Measurements from ENCODE around the gene FAM171A2.
"Not testable (repeated sequence)": the region's sequence is repeated elsewhere in the genome, so short reads cannot be mapped to it uniquely, and the experiment has no call there.

FAM171A2 gene

DNA sequence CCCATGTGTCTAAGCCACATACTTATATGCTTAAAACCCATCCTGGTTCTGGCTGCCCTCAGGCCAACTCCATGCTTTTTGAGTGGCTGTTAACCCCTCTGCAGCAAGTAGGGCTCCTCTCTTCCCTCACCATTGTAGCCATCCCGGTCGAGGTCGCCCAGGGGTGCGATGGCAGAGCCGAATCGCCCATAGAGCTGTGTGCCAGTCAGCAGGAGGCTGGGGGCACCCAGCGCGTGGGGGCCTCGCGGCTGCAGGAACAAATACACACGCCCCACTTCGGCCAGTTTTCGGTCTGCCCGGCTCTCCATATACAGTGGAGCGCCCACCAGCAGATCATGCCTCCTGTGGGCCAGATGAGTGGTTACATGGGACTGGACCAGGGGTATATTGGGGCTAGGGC is 19.7 kb upstream of the FAM171A2 start:
- DNase-seq = no peak

- DNase-seq = no peak
Observed at GRCh38 chr17:44382917-44383316, 19.3 kb upstream of the FAM171A2 start.

- DNase-seq = no peak
Observed at GRCh38 chr17:44381810-44382305, 18.2 kb upstream of the FAM171A2 start.

GRCh38 chr17:44380767-44381166 is 17.1 kb upstream of the FAM171A2 start:
- DNase-seq = no peak

- DNase-seq = no peak
Observed at GRCh38 chr17:44379887-44380286, 16.2 kb upstream of the FAM171A2 start.

- no peak for DNase-seq
Observed at GRCh38 chr17:44378171-44378705, 14.6 kb upstream of the FAM171A2 start.

DNA sequence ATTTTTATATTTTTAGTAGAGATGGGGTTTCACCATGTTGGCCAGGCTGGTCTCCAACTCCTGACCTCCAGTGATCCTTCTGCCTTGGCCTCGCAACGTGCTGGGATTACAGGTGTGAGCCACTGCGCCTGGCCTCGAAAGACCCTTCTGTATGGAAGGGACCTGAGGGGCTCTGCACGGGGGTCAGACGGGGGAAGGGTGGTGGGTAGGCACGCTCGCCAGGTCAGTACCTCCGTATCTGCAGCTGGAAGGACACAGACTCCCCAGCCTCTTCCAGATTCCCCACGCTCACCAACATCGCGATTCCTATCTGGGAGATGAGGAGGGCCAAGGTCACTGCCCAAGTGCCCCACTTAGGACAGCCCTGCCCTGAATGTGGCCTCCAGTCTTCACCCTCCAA is 13.1 kb upstream of the FAM171A2 start:
- DNase-seq = no peak

DNA sequence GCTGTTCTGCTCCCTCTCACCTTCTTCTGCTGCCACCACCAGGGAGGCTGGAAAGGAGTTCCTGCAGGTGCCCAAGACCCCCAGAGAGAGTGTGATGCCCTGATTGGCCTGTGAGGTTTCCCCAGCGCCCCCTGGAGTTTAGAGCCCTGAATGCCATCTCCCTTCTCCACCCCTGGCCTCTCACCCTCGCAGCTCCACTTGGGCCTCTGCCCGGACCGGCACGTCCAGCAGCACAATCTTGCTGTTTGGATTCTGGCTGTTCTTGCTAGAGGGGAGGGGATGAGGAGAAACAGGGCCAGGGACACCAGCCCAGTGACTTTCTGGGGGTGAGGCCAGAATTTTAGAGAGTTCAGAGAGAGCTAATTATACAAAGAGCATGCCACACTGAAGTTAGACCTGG is 12.5 kb upstream of the FAM171A2 start:
- DNase-seq = no peak

DNA sequence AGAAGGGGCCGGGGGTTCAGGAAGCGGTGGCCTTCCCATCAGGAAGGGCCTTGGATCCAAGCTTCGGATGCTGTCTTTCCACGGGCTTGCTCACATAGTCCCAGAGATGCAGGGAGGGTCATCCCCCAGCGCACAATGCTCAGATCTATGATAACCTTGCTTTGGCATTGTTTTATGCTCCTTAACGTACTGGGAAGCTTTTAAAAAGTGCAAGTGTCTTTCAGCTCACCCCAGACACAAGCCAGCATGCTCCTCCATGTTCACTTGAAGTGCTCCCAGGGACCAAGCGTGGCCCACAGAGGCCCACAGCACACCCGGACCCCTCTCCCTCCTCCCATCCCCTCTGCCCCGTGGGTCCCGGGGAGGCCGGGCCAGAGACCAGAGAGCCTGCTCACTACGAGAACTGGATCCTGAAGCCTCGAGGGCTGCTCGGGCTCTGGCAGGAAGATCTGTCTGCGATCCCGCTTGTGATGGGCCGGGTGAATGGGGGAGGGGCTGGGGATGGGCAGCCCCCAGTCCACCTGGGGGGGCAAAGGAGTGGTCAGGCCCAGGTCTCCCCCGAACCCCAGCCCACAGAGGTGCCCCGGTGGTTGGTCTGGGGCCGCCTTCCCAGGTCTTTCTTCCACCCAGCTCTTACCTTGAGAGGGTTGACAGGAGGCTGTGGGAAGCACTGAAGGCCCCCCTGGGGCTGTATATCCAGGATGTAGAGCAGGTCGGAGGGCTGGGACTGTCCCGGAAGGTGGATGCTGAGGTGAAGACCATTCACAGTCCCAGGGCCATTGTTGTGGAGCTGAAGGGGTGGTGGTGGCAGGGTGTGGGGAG is 11.8 kb upstream of the FAM171A2 start:
- DNase-seq = no peak

DNA sequence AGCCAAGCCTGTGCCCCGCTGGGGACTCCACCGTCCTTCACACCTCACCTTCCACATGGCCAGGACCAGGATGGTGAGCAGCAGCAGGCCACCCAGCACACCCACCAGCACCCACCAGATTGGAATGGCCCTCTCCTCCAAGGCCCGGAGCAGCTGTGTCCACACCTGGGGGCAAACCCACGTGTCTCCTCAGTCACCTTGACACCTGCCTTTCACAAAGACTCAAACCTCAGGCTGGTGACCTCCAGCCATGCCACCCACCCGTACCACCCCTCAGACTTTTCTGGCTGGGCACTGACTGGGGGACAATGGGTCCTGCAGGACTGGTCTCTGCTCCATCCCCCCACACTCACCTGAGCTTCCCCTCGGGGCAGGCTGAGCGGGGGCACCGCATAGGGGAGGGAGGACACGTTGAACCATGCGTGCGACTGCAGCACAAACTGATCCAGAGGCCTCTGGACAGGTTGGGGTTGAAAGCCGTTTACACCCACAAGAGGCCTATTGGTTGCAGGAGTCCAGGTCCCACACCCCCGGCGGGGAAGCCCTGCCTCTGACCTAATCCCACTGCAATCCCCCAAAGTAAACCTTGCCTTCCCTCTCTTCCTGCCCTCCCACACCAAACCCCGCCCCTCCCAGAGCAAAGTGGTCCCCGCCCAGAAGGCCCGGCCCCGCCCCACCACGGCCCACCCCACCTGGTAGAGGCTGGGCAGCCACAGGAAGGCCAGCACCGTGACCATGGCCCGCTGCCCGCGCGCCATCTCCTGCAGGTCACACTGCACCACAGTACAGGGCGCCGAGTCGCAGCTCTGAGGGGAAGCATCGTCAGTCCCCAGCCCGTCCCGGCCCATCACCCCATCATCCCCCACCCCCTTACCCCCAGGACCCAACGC is 10.9 kb upstream of the FAM171A2 start:
- no peak for DNase-seq

- DNase-seq = no peak
Observed at GRCh38 chr17:44372036-44372435, 8.4 kb upstream of the FAM171A2 start.

DNA sequence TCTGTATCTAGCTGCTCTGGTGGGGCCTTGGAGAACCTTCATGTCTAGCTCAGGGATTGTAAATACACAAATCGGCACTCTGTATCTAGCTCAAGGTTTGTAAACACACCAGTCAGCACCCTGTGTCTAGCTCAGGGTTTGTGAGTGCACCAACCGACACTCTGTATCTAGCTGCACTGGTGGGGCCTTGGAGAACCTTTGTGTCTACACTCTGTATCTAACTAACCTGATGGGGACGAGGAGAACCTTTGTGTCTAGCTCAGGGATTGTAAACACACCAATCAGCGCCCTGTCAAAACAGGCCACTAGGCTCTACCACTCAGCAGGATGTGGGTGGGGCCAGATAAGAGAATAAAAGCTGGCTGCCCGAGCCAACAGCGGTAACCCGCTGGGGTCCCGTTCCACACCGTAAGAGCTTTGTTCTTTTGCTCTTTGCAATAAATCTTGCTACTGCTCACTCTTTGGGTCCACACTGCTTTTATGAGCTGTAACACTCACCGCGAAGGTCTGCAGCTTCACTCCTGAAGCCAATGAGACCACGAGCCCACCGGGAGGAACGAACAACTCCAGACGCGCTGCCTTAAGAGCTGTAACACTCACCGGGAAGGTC is 5.9 kb upstream of the FAM171A2 start:
- DNase-seq = not testable (repeated sequence)

GRCh38 chr17:44368391-44369243 is 5.0 kb upstream of the FAM171A2 start:
- not testable (repeated sequence) for DNase-seq

DNA sequence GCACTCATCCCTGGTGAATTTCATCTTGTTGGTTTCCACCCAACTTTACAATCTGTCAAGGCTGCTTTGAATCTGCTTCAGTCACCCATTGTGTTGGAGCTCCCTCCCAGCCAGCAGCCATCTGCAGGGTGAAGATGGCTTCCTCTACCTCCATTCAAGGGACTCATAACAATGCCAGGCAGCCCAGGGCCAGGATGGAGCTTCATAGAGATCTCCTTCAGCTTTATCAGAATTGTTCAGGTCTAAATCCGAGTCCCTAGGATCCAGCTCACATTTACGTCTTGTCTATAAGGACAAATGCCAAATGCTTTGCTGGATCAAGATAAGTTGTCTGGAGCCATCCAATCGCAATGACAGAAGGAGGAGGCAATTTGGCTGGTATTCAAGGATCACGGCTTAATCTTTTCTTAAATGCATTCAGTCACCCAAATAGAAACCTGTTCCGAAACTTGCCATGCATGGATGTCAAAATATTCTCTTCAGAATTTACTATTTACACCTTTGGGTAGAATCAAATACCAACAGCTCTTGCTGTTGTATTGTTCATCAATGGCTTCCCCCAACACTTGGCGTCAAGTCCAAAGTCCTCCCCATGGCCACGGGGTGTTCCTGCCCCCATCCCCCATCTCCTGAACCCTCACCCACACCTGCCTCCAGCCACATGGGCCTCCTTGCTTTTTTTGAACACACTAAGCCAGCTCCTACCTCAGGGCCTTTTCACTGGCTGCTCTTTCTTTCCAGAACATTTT is 3.8 kb upstream of the FAM171A2 start:
- peak in 1 of 2 experiments; percentile 71 for DNase-seq

DNA sequence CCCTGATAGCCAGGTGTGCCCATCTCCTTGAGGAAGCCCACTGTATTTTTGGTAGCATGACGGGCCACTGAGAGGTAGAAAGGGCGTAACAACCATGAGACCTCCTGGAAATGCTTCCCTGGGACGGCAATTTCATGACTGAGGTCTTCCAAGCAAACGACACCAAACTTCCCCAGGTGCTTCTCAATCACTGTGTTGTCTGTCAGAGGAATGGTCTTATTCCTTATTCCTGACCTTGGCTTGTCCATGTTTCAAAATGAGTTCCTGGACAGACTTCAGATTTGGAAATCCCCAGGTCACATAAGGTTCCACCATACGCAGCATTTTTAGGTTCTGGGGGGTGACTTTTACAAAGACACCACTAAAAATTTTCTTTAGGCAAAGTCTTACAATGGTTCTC is 1.4 kb upstream of the FAM171A2 start:
- DNase-seq = not testable (repeated sequence)

DNA sequence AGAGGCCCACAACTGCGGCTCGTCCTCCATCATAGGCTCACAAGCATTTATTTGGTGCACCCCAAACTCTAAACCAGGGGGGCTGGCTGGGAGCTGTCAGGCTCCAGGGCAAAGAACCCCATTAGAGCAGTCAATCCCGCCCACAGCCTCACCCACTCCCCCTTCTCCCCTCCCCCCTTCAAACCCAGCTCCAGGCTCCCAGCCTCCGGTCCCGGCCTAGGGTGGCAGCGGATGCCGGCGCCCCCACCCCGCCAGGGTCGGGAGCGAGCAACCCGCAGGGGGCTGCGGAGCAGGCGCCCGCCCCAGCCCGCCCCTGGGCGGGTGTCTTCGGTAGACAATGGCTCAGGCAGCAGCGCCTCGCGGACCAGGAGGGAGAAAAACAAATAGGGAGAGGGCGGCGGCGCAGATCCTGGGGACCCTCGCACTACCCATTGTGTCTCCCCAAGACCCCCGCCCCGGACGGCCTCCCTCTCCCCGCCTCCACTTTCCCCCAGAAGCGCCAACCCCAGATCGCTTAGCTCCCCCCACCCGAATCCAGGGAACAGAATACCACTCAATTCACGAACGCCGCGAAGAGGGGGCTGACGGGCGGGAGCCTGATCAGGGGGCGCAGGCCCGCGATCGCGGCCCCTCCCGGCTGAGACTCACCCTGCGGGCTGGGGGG is 572 bp downstream of the FAM171A2 start:
- DNase-seq = no peak

GRCh38 chr17:44362459-44362948 is 1.1 kb downstream of the FAM171A2 start:
- no peak for DNase-seq

DNA sequence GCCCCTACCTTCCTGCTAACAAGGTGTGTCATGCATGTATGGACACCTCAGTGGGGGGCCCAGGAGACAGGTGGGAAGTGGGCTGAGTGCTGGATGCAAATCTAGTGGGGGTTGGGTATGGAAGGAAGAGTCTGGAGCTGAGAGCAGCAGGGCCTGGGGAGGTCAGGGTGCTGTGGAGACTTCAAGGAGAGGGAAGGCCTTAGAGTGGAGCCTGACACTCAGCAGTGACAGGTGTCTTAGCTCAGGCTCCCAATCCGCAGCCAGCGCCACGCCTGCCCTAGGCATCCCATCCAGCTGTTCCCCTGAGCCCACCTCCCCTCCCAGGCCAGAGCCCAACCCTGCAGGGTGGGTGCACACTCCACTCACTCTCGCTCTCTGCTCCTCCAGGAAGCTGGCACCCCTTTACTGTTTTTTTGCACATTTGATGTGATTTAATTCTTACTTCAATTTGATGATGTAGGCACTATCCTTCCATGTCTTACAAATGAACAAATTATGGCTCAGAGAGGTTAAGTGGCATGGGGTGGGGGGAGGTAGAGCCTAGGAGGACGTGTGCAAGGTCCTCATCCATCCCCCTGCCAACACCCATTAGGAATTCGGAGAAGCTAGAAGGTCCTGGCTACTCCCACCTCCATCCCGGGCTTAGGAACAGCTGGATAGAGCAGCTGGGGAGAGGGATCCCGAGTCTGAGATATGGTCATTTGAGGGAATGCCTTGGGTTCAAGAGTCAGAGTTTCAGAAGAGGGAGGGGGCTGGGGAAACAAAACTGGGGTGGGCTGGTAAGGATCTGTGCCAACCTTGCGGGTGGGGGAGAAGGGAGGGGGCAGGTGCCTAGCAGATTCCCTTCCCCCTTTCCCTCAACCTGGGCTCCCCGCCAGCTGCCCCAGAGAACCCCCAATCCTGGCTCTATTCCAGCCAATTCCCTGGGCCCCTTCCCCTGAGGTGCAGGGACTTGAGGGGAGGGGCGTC is 2.1 kb downstream of the FAM171A2 start:
- DNase-seq = peak in 1 of 2 experiments; percentile 7

GRCh38 chr17:44360826-44361225 is 2.8 kb downstream of the FAM171A2 start:
- DNase-seq = no peak
